Choroid plexus epithelial cell (primary cell): ENCODE data around the gene PEX5.

Source experiments
- DNase-seq: peaks from one replicate; pipeline ENCODE4 v3.0.0-alpha.2; 2010; ENCODE audit warnings: low read depth
- H3K4me3 ChIP-seq: 2 replicates; pipeline ENCODE4 v1.5.1; 2011; ENCODE audit warnings: low read depth, mild to moderate bottlenecking, control low read depth, low read length, moderate library complexity
- CTCF ChIP-seq: conservative IDR thresholded peaks from 2 replicates; pipeline ENCODE4 v1.5.1; 2011; ENCODE audit warnings: low read depth, mild to moderate bottlenecking, control low read depth, inconsistent platforms, low read length, moderate library complexity

The PEX5 gene

GRCh38 chr12:7197841-7198240 lies 8.4 kb downstream of the PEX5 start:
- no peak for TF ChIP-seq CTCF
- H3K4me3 ChIP-seq: no peak overlapping the region
- DNase-seq: no peak

GRCh38 chr12:7203109-7203508 lies 13.6 kb downstream of the PEX5 start:
- no peak for DNase-seq
- TF ChIP-seq CTCF: no peak
- H3K4me3 ChIP-seq: no peak overlapping the region

- TF ChIP-seq CTCF: no peak
- DNase-seq: no peak
- no peak overlapping the region for H3K4me3 ChIP-seq
These were observed 15.6 kb downstream of the PEX5 start for GRCh38 chr12:7205091-7205490.

GRCh38 chr12:7206691-7207090 lies 17.2 kb downstream of the PEX5 start:
- TF ChIP-seq CTCF: no peak
- no peak overlapping the region for H3K4me3 ChIP-seq
- no peak for DNase-seq

GRCh38 chr12:7207866-7208625 lies 18.6 kb downstream of the PEX5 start:
- no peak overlapping the region for H3K4me3 ChIP-seq
- TF ChIP-seq CTCF: no peak
- no peak for DNase-seq

GRCh38 chr12:7209958-7210357 lies 20.5 kb downstream of the PEX5 start:
- H3K4me3 ChIP-seq: no peak overlapping the region
- DNase-seq: no peak
- TF ChIP-seq CTCF: no peak

- no peak overlapping the region for H3K4me3 ChIP-seq
- no peak for TF ChIP-seq CTCF
- DNase-seq: no peak
These were observed 21.2 kb downstream of the PEX5 start for GRCh38 chr12:7210642-7211151.
